Mesendoderm (in vitro differentiated cells): ENCODE data around the gene OR52A5.

ENCODE experiments used
- DNase-seq: peaks from one replicate; pipeline ENCODE4 v3.0.0; 2013
- H2AK5ac ChIP-seq: 2 replicates; pipeline ENCODE4 v1.6.1; 2013; ENCODE audit warnings: low read length, inconsistent platforms
- H2BK120ac ChIP-seq: 2 replicates; pipeline ENCODE4 v1.6.1; 2013; ENCODE audit warnings: low read depth, mild to moderate bottlenecking, low read length, moderate library complexity, mixed read lengths
- H2BK15ac ChIP-seq: replicated peaks from 2 replicates; pipeline ENCODE4 v1.6.1; 2013; ENCODE audit warnings: low read depth, mild to moderate bottlenecking, moderate library complexity
- H2BK5ac ChIP-seq: 2 replicates; pipeline ENCODE4 v1.6.1; 2013; ENCODE audit warnings: low read length, inconsistent platforms
- H3K18ac ChIP-seq: 2 replicates; pipeline ENCODE4 v1.6.1; 2013; ENCODE audit warnings: mild to moderate bottlenecking, low read length, mixed read lengths
- H3K23ac ChIP-seq: one replicate; pipeline ENCODE4 v1.6.1; 2013; ENCODE audit warnings: low read length
- H3K27ac ChIP-seq: 2 replicates; pipeline ENCODE4 v1.5.1; 2013; ENCODE audit warnings: low read depth, mild to moderate bottlenecking, inconsistent platforms, low read length, moderate library complexity
- H3K27me3 ChIP-seq: 2 replicates; pipeline ENCODE4 v1.6.1; 2013; ENCODE audit warnings: low read length, control low read depth, mild to moderate bottlenecking, inconsistent platforms; ENCODE audit not compliant: insufficient read depth, poor library complexity
- H3K36me3 ChIP-seq: 2 replicates; pipeline ENCODE4 v1.6.1; 2013; ENCODE audit warnings: low read length, inconsistent platforms; ENCODE audit not compliant: control insufficient read depth, insufficient read depth
- H3K4ac ChIP-seq: one replicate; pipeline ENCODE4 v1.6.1; 2013; ENCODE audit warnings: low read depth, mild to moderate bottlenecking, low read length, moderate library complexity
- H3K4me1 ChIP-seq: 2 replicates; pipeline ENCODE4 v1.6.1; 2013; ENCODE audit warnings: low read depth, low read length, inconsistent platforms; ENCODE audit not compliant: control insufficient read depth
- H3K4me2 ChIP-seq: 2 replicates; pipeline ENCODE4 v1.6.1; 2013; ENCODE audit warnings: low read length
- H3K4me3 ChIP-seq: 2 replicates; pipeline ENCODE4 v1.5.1; 2013; ENCODE audit warnings: mild to moderate bottlenecking, low read length
- H3K56ac ChIP-seq: one replicate; pipeline ENCODE4 v1.6.1; 2013; ENCODE audit warnings: low read length
- H3K79me1 ChIP-seq: 2 replicates; pipeline ENCODE4 v1.6.1; 2013; ENCODE audit warnings: low read length, inconsistent platforms
- H3K79me2 ChIP-seq: 2 replicates; pipeline ENCODE4 v1.6.1; 2013; ENCODE audit warnings: mild to moderate bottlenecking, low read length; ENCODE audit not compliant: control insufficient read depth, insufficient read depth
- H3K9ac ChIP-seq: 2 replicates; pipeline ENCODE4 v1.6.1; 2013; ENCODE audit warnings: low read length, inconsistent platforms
- H4K5ac ChIP-seq: one replicate; pipeline ENCODE4 v1.6.1; 2013; ENCODE audit warnings: low read length
- H4K8ac ChIP-seq: one replicate; pipeline ENCODE4 v1.6.1; 2013; ENCODE audit warnings: low read depth, mild to moderate bottlenecking, control low read depth, low read length, moderate library complexity
- WGBS: extraction: QIAGEN DNeasy Blood & Tissue Kit; methylation state at CpG from one replicate; pipeline ENCODE4 v1.1.7; 2013; ENCODE audit warnings: low lambda C conversion rate, missing lambda C conversion rate; ENCODE audit not compliant: insufficient coverage; ENCODE audit errors: extremely low coverage; 5-methylcytosine and 5-hydroxymethylcytosine counted together

The OR52A5 gene

DNA sequence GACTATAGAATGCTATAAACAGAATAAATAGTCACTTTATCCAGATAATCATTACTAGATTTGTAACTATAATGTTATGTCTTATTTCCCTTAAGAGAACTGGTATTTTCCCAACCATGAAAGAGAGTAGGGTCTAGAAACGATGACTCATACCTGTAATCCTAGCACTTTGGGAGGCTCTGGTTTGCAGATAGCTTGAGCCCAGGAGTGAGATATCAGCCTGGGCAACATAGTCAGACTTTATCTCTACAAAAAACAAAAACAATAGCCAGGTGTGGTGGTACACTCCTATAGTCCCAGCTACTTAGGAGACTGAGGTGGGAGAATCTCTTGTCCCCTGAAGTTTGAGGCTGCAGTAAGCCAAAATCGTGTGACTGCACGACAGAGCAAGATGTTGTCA lies 30.9 kb downstream of the OR52A5 start:
- H3K4me1 ChIP-seq, result no peaks in the 10 kb centered on the region
- no peak overlapping the region for H3K23ac ChIP-seq
- WGBS, result no CpG with 5 or more reads among the region's 3 CpGs

DNA sequence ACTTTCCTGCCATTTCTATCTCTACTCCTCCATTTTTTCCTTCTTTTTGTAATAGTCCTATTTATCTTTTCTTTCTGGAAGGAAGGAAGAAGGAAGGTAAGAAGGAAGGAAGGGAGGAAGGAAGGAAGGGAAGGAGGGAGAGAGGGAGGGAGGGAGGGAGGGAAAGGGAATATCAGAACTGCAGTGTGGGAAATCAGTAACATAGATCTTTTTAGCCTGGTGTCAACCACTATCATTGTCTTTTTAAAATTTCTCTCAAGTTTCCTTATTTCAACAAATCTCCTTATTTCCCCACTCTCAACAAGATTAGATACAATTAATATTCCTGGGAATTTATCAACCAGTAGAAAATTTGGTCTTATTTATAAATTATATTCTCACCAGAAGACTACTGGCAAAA lies 35.1 kb downstream of the OR52A5 start:
- H3K4ac ChIP-seq, result no peak overlapping the region
- no peak overlapping the region for H3K9ac ChIP-seq
- H3K56ac ChIP-seq, result no peak overlapping the region
- H4K5ac ChIP-seq, result no peak overlapping the region
- no peak overlapping the region for H3K4me3 ChIP-seq
- no peak overlapping the region for H3K27ac ChIP-seq
- no peak overlapping the region for H3K18ac ChIP-seq
- H2BK15ac ChIP-seq, result no peak overlapping the region
- H3K79me1 ChIP-seq, result no peaks in the 10 kb centered on the region
- H3K79me2 ChIP-seq, result no peaks in the 10 kb centered on the region
- H3K4me1 ChIP-seq, result no peaks in the 10 kb centered on the region
- H3K27me3 ChIP-seq, result no peaks in the 10 kb centered on the region
- no peak overlapping the region for H2AK5ac ChIP-seq
- H2BK5ac ChIP-seq, result no peak overlapping the region
- H3K23ac ChIP-seq, result no peak overlapping the region
- DNase-seq, result no peak
- H3K4me2 ChIP-seq, result no peak overlapping the region
- no peaks in the 10 kb centered on the region for H3K36me3 ChIP-seq
- H2BK120ac ChIP-seq, result no peak overlapping the region
- H4K8ac ChIP-seq, result no peak overlapping the region

More for the DNA sequence above, 30.9 kb downstream of the OR52A5 start:
- Histone ChIP-seq H3K79me1 (no peaks in the 10 kb centered on the region), H2BK120ac (no peak overlapping the region), H3K56ac (no peak overlapping the region), H3K79me2 (no peaks in the 10 kb centered on the region), H4K8ac (no peak overlapping the region), H3K9ac (no peak overlapping the region), H3K27ac (no peak overlapping the region), H2BK5ac (no peak overlapping the region), H3K4me2 (no peak overlapping the region), H3K27me3 (no peaks in the 10 kb centered on the region), H3K36me3 (no peaks in the 10 kb centered on the region), H4K5ac (no peak overlapping the region), H3K4ac (no peak overlapping the region), H3K4me3 (no peak overlapping the region), H3K18ac (no peak overlapping the region), H2BK15ac (no peak overlapping the region), H2AK5ac (no peak overlapping the region)
- peak; percentile 69 for DNase-seq

GRCh38 chr11:5102246-5102645 lies 35.9 kb downstream of the OR52A5 start:
- Histone ChIP-seq H2BK120ac (no peak overlapping the region), H3K27me3 (no peaks in the 10 kb centered on the region), H3K4me3 (no peak overlapping the region), H4K5ac (no peak overlapping the region), H4K8ac (no peak overlapping the region), H3K79me1 (no peaks in the 10 kb centered on the region), H3K36me3 (no peaks in the 10 kb centered on the region), H3K4me1 (no peaks in the 10 kb centered on the region), H3K56ac (no peak overlapping the region), H3K18ac (no peak overlapping the region), H3K4me2 (no peak overlapping the region), H3K9ac (no peak overlapping the region), H2AK5ac (no peak overlapping the region), H3K23ac (no peak overlapping the region), H3K27ac (no peak overlapping the region), H2BK15ac (no peak overlapping the region), H2BK5ac (no peak overlapping the region), H3K4ac (no peak overlapping the region), H3K79me2 (no peaks in the 10 kb centered on the region)
- peak; percentile 92 for DNase-seq
- WGBS, result no CpG with 5 or more reads among the region's 2 CpGs

DNA sequence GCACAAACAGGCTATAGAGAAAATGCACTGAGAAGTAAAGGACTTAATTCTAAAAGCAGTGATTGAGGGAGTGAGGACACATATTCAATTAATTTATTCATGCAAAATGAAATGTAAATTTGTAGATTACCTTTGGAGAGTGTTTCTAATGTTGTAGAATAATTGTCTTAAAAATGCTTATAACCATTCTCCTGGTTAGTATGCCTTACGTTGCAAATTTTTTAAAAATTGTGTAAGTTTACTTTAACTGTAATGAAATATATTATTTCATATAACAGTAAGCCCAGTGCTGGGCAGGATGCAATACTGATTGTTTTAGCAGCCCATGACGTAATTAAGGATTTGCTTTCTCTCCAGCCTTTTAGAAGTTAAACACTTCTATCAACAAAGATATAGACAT lies 42.1 kb downstream of the OR52A5 start:
- DNase-seq, result no peak
- Histone ChIP-seq H3K79me1 (no peaks in the 10 kb centered on the region), H3K4ac (no peak overlapping the region), H4K5ac (no peak overlapping the region), H3K27ac (no peak overlapping the region), H3K9ac (no peak overlapping the region), H2AK5ac (no peak overlapping the region), H3K4me1 (no peaks in the 10 kb centered on the region), H3K36me3 (no peaks in the 10 kb centered on the region), H3K79me2 (no peaks in the 10 kb centered on the region), H2BK120ac (no peak overlapping the region), H3K4me2 (no peak overlapping the region), H2BK5ac (no peak overlapping the region), H3K4me3 (no peak overlapping the region), H3K56ac (no peak overlapping the region), H3K23ac (no peak overlapping the region), H4K8ac (no peak overlapping the region), H2BK15ac (no peak overlapping the region), H3K27me3 (no peaks in the 10 kb centered on the region), H3K18ac (no peak overlapping the region)
- WGBS, result no CpG with 5 or more reads among the region's 2 CpGs

GRCh38 chr11:5092821-5093585 lies 45.2 kb downstream of the OR52A5 start:
- DNase-seq, result no peak
- no CpG with 5 or more reads among the region's 8 CpGs for WGBS
- no peaks in the 10 kb centered on the region for H3K4me1 ChIP-seq
- H4K5ac ChIP-seq, result no peak overlapping the region
- H3K23ac ChIP-seq, result no peak overlapping the region
- no peaks in the 10 kb centered on the region for H3K36me3 ChIP-seq
- no peaks in the 10 kb centered on the region for H3K27me3 ChIP-seq
- H3K79me2 ChIP-seq, result no peaks in the 10 kb centered on the region
- no peak overlapping the region for H2BK5ac ChIP-seq
- H4K8ac ChIP-seq, result no peak overlapping the region
- H2AK5ac ChIP-seq, result no peak overlapping the region
- no peak overlapping the region for H2BK120ac ChIP-seq
- H3K4me2 ChIP-seq, result no peak overlapping the region
- H3K9ac ChIP-seq, result no peak overlapping the region
- H3K4ac ChIP-seq, result no peak overlapping the region
- H3K79me1 ChIP-seq, result no peaks in the 10 kb centered on the region
- H2BK15ac ChIP-seq, result no peak overlapping the region
- no peak overlapping the region for H3K56ac ChIP-seq
- no peak overlapping the region for H3K4me3 ChIP-seq
- H3K18ac ChIP-seq, result no peak overlapping the region
- H3K27ac ChIP-seq, result no peak overlapping the region

DNA sequence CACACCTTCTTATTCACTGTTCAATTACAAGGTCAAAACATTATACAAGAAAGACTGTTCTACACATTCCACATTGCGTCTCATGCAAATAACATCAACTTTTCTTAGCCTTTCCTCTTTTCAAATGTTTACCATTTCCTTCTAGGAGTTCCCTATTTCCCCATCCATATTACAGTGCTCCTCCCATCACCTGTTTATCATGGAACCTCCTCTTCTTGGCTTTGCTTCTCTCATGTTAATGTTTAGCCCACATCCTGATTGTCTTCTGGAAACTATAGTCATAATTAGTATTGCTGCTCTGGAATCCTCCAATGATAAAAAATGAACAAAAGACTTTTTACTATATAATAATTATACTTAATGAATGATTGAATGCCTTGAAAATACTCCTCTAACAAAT lies 47.5 kb downstream of the OR52A5 start:
- no peak overlapping the region for H2BK15ac ChIP-seq
- H3K18ac ChIP-seq, result no peak overlapping the region
- H3K4me1 ChIP-seq, result no peaks in the 10 kb centered on the region
- H3K9ac ChIP-seq, result no peak overlapping the region
- no peaks in the 10 kb centered on the region for H3K79me1 ChIP-seq
- H3K27ac ChIP-seq, result no peak overlapping the region
- no peak overlapping the region for H3K23ac ChIP-seq
- H3K56ac ChIP-seq, result no peak overlapping the region
- no peaks in the 10 kb centered on the region for H3K36me3 ChIP-seq
- no peak overlapping the region for H3K4ac ChIP-seq
- no peak overlapping the region for H2BK5ac ChIP-seq
- H3K4me2 ChIP-seq, result no peak overlapping the region
- H3K27me3 ChIP-seq, result no peaks in the 10 kb centered on the region
- no peak overlapping the region for H4K8ac ChIP-seq
- H2AK5ac ChIP-seq, result no peak overlapping the region
- H3K4me3 ChIP-seq, result no peak overlapping the region
- H4K5ac ChIP-seq, result no peak overlapping the region
- no peak for DNase-seq
- H3K79me2 ChIP-seq, result no peaks in the 10 kb centered on the region
- no peak overlapping the region for H2BK120ac ChIP-seq
- WGBS, result no CpG with 5 or more reads among the region's 1 CpG
